Endothelial cell of umbilical vein (primary cell): ENCODE measurements around the gene ST6GAL1. TPM values are rescaled to one million over a fixed set of nuclear protein-coding genes. Genes with fewer than 3 reads are reported as not detected.

Experiments
- BruUV-seq: library from RNA; stranded (reverse); fragments of 400-500 nt; replicated peaks from 2 replicates; lab custom pipeline; 2021; lab: Mats Ljungman, UMichigan
- CTCF ChIA-PET: fragments of 300-600, 350-600 bp; sonication (Branson Sonifier 250); formaldehyde crosslinking; loops from one replicate; lab custom pipeline; 2021; ENCODE audit warnings: antibody characterized with exemption, inconsistent platforms; lab: Charles Lee
- POLR2A ChIA-PET: fragments of 300-600, 350-600 bp; sonication (Branson Sonifier 250); formaldehyde crosslinking; loops from one replicate; lab custom pipeline; 2021; ENCODE audit warnings: antibody characterized with exemption, inconsistent platforms; lab: Charles Lee
- DNase-seq: peaks from one replicate; pipeline ENCODE4 v3.0.0-alpha.2; 2011; ENCODE audit warnings: low read depth, low spot score
- FAIRE-seq: peaks from 2 replicates; lab custom pipeline; 2011; peaks lifted over from hg19 to GRCh38; lab: Jason Lieb, UNC
- H2AFZ ChIP-seq: 2 replicates; pipeline ENCODE4 v1.6.0; 2012; ENCODE audit warnings: low read depth, low read length, control low read depth, inconsistent platforms
- H3K27ac ChIP-seq: 2 replicates; pipeline ENCODE4 v1.5.1; 2011; ENCODE audit warnings: low read depth, mild to moderate bottlenecking, control low read depth, low read length, moderate library complexity; ENCODE audit not compliant: insufficient read depth
- H3K27me3 ChIP-seq, 2 experiments: 2 replicates each; pipeline versions ENCODE4 v1.6.0 to v1.6.1; 2011; ENCODE audit warnings: low read length in 2 of 2, mixed read lengths in 1 of 2; ENCODE audit not compliant: control insufficient read depth in 2 of 2, insufficient read depth in 2 of 2
- H3K36me3 ChIP-seq, 2 experiments: 2 replicates in 1 of 2; 3 replicates in 1 of 2; pipeline ENCODE4 v1.5.1; 2011; ENCODE audit warnings: low read length in 2 of 2, mild to moderate bottlenecking in 1 of 2, moderate library complexity in 1 of 2; ENCODE audit not compliant: control insufficient read depth in 2 of 2, insufficient read depth in 2 of 2; ENCODE audit errors: extremely low read depth in 1 of 2
- H3K4me1 ChIP-seq: 3 replicates; pipeline ENCODE4 v1.5.1; 2011; ENCODE audit warnings: mild to moderate bottlenecking, low read length; ENCODE audit not compliant: control insufficient read depth, insufficient read depth; ENCODE audit errors: extremely low read depth
- H3K4me2 ChIP-seq: 2 replicates; pipeline ENCODE4 v1.6.1; 2011; ENCODE audit warnings: low read length, control low read depth, mixed read lengths; ENCODE audit not compliant: insufficient read depth
- H3K4me3 ChIP-seq, 3 experiments: fragments of 200-600 bp in 1 of 3; sonication (generic), shearing (Covaris generic) in 1 of 3; replicated peaks in 1 of 3; 2 replicates each; pipeline ENCODE4 v1.5.1; 2011 to 2016; ENCODE audit warnings: control low read depth in 3 of 3, low read length in 3 of 3, mild to moderate bottlenecking in 2 of 3, inconsistent platforms in 1 of 3, low read depth in 1 of 3, moderate library complexity in 1 of 3; ENCODE audit not compliant: insufficient read depth in 1 of 3
- H3K79me2 ChIP-seq: 2 replicates; pipeline ENCODE4 v1.6.0; 2012; ENCODE audit warnings: low read length, inconsistent platforms; ENCODE audit not compliant: control insufficient read depth, insufficient read depth
- H3K9ac ChIP-seq: replicated peaks from 2 replicates; pipeline ENCODE3; 2011; ENCODE audit warnings: low read length, control low read depth; ENCODE audit not compliant: insufficient read depth; ENCODE audit errors: extremely low read depth
- H3K9me1 ChIP-seq: replicated peaks from 3 replicates; pipeline ENCODE4 v1.6.0; 2011; ENCODE audit warnings: mild to moderate bottlenecking, low read length; ENCODE audit not compliant: control insufficient read depth, insufficient read depth; ENCODE audit errors: extremely low read depth
- H3K9me3 ChIP-seq: replicated peaks from 2 replicates; pipeline ENCODE4 v1.5.1; 2012; ENCODE audit warnings: low read length, inconsistent platforms; ENCODE audit not compliant: control insufficient read depth, insufficient read depth
- H4K20me1 ChIP-seq: replicated peaks from 2 replicates; pipeline ENCODE3; 2011; ENCODE audit warnings: mild to moderate bottlenecking, low read length; ENCODE audit not compliant: control insufficient read depth, insufficient read depth; ENCODE audit errors: extremely low read depth
- CTCF ChIP-seq, 2 donors: IDR thresholded peaks; 1 replicate in 1 of 2; 2 replicates in 1 of 2; pipeline ENCODE4 v1.5.1; 2011; ENCODE audit warnings: low read length in 2 of 2, mild to moderate bottlenecking in 2 of 2, moderate library complexity in 2 of 2, control low read depth in 1 of 2, inconsistent platforms in 1 of 2, low read depth in 1 of 2; ENCODE audit not compliant: insufficient read depth in 1 of 2; ENCODE audit errors: extremely low read depth in 1 of 2
- EZH2 ChIP-seq: IDR thresholded peaks from 2 replicates; pipeline ENCODE4 v1.6.1; 2012; ENCODE audit warnings: borderline replicate concordance, low read depth, mild to moderate bottlenecking, moderate library complexity, low read length, inconsistent platforms; ENCODE audit not compliant: severe bottlenecking
- FOS ChIP-seq: IDR thresholded peaks from 2 replicates; pipeline ENCODE4 v1.6.1; 2011; ENCODE audit warnings: mild to moderate bottlenecking, low read length, moderate library complexity, borderline replicate concordance; ENCODE audit not compliant: insufficient read depth
- GATA2 ChIP-seq: IDR thresholded peaks from 2 replicates; pipeline ENCODE4 v1.7.0; 2011; ENCODE audit warnings: low read depth, mild to moderate bottlenecking, moderate library complexity, mixed read lengths, low read length; ENCODE audit not compliant: insufficient read length, insufficient read depth
- JUN ChIP-seq: IDR thresholded peaks from 2 replicates; pipeline ENCODE4 v1.6.1; 2011; ENCODE audit warnings: borderline replicate concordance, low read depth; ENCODE audit not compliant: insufficient read length, insufficient read depth
- MAX ChIP-seq: IDR thresholded peaks from 2 replicates; pipeline ENCODE4 v1.6.1; 2011; ENCODE audit not compliant: insufficient read depth, insufficient read length
- MYC ChIP-seq: IDR thresholded peaks from one replicate; pipeline ENCODE4 v1.6.1; 2011; ENCODE audit warnings: mild to moderate bottlenecking, low read depth, low read length
- POLR2A ChIP-seq: IDR thresholded peaks from 2 replicates; pipeline ENCODE4 v1.6.1; 2012; ENCODE audit warnings: low read depth, mild to moderate bottlenecking, control low read depth, low read length
- POLR2AphosphoS5 ChIP-seq: IDR thresholded peaks from 2 replicates; pipeline ENCODE4 v1.6.1; 2012; ENCODE audit warnings: low read depth, mild to moderate bottlenecking, control low read depth, low read length, moderate library complexity; ENCODE audit not compliant: insufficient read depth
- dilution Hi-C: fragments of 300-500 bp; cut with MboI; formaldehyde crosslinking; loops from one replicate; pipeline ENCODE4 v1.15.0; 2019; ENCODE audit warnings: low sequenced_read_pairs; ENCODE audit not compliant: extremely low pct_ligation_motif_present
- intact Hi-C: fragments of 100-400 bp; cut with micrococcal nuclease; formaldehyde crosslinking; loops from one replicate; pipeline ENCODE4 v1.10.0; 2022
- polyA plus RNA-seq, 4 experiments: library from polyadenylated mRNA; depleted of rRNA in 3 of 4; stranded (reverse) in 3 of 4; unstranded in 1 of 4; fragments of >200 nt; gene quantifications; 2 replicates each; pipeline versions ENCODE4 v1.2.1 to v1.2.3, GENCODE V29; 2011 to 2012; ENCODE audit warnings: missing spikeins in 1 of 4
- total RNA-seq: library from RNA; stranded (reverse); gene quantifications from 2 replicates; pipeline ENCODE4 v1.2.3, GENCODE V29; 2021

Gene ST6GAL1
- total and polyA plus RNA-seq, 2 donors (not counting 3 experiments of a cell fraction or from before 2014, with no cell fraction given), result 63.9 to 101 TPM

DNA sequence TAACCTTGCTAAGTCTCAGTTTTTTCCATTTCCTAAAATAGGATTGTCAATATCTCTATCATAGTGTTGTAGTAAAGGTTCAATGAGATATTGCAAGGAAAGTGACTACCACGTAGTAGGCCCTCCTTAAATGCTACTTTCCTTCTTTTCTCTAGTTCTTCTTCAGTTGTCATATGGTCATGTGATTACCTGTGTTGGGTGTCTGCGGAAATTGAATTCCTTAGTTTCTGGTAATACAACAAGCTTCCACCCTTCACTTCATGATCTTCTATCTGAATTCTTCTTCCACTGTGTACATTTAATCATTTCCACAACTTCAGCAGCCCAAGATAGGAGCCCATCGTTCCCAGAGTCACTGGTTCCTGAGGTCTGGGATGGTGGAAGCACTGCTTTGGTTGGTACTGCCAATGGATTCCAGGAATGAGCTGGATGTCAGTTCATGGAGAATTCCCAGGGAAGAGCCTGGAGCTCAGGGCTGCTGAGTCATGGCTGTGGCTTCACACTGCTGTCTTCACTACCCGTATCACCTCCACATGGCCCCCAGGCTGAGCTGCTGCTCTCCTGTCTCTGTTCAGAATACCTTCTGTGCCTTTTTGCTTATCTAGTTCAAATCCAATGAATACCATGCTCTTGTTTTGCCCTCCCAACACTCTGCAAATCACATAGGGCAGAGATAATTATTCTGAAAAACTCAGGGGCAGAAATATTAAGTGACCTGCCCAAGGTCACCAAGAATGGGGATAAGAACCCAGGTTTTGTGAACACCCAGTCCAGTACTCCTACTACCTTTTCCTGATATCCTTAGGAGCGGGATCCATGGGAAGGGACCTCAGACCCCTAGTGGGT lies 110.4 kb downstream of the ST6GAL1 start:
- POLR2A ChIA-PET, result no interaction called here
- no peak for FAIRE-seq
- TF ChIP-seq EZH2 (no peak), POLR2A (no peak), JUN (no peak), FOS (no peak), GATA2 (no peak), POLR2AphosphoS5 (no peak), CTCF (IDR thresholded peaks at IDR 0.05; ENCODE audit: extremely low read depth in 1 of 2, insufficient read depth in 1 of 2, low read depth in 1 of 2, low read length in 2 of 2) (no peak), MAX (no peak), MYC (no peak)

More for the DNA sequence above, 110.4 kb downstream of the ST6GAL1 start:
- peak; percentile 26 for DNase-seq
- CTCF ChIA-PET, result interaction anchor here (0.6 to 1.7 kb wide), 4 partner anchors 9 to 43 kb away, joined by 3 to 7 read pairs (median 3); no protein-coding TSS in a partner anchor
- Histone ChIP-seq H3K4me2 (no peak overlapping the region), H3K9ac (no peak overlapping the region), H4K20me1 (no peaks in the 10 kb centered on the region), H3K9me3 (no peaks in the 10 kb centered on the region), H3K36me3 (peaks cover 11 to 28% of the 10 kb centered on the region in 2 experiments), H3K27ac (peak overlapping the region; percentile 64), H3K79me2 (no peaks in the 10 kb centered on the region), H3K4me1 (peaks cover 41% of the 10 kb centered on the region), H3K27me3 (no peaks in the 10 kb centered on the region), H3K4me3 (no peak overlapping the region), H3K9me1 (no peaks in the 10 kb centered on the region), H2AFZ (no peak overlapping the region)
- intact Hi-C loops (loop anchor here (2.0 kb wide), 1 partner anchor 44 kb away; no protein-coding TSS in a partner anchor), dilution Hi-C loops (no loop called here)
- BruUV-seq, result no TSS peak
